AML-193 (cell line): ENCODE measurements around the gene NEUROD4.

Experiments used
- DNase-seq, 2 experiments: peaks; one replicate each; lab custom pipeline; 2025; lab: John Stamatoyannopoulos, UW

Gene NEUROD4

DNA sequence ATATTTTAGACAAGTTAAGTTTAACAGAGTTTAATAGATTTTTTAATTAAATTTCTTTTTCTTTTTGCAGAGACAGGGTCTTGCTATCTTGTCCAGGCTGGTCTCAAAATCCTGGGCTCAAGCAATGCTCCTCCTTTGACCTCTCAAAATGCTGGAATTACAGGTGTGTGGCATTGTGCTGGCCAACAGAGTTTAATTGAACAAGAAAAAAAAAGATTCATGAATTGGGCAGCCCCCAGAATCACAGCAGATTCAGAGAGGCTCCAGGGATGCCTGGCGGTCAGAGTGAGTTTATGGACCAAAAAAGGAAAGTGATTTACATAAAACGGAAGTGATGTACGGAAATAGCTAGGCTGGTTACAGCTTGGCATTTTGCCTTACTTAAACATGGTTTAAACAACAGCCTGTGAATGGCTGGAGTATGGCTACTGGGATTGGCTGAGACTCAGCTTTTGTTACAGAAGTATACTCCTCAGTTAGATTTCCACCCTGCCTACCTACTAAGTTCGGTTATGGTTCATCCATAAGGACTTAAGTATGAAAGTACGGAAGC is 20.7 kb upstream of the NEUROD4 start:
- no peak for DNase-seq

DNA sequence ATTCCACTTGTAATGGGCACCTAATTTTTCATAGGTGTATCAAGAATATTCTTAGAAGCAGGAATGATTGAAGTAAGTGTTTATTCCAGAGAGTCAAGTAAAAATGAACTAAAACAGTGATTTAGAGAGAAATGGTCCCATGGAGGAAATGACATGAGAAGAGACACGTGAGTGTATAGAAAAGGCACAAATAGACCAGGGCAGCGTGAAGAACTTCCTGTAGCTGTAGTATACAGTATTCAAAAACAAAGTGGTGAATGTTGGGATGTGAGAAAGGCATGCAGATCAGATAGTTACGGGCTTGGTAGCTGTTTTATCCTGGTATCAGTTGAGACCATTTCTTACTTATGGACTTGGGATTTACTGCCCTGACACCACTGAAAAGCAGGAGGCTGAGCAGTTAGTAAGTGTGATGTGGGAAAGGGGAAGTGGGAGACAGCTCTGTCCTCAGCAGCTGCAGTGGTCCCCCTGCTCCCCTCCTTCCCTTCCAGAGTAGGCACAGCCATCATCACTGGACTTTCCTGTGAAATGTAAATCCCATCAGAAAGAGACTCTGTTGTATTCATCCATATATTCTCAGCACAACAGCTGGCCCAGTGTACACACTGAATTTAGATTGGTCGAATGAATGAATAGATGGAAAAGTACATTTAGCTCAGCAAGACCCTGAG is 18.4 kb upstream of the NEUROD4 start:
- DNase-seq: no peak

DNA sequence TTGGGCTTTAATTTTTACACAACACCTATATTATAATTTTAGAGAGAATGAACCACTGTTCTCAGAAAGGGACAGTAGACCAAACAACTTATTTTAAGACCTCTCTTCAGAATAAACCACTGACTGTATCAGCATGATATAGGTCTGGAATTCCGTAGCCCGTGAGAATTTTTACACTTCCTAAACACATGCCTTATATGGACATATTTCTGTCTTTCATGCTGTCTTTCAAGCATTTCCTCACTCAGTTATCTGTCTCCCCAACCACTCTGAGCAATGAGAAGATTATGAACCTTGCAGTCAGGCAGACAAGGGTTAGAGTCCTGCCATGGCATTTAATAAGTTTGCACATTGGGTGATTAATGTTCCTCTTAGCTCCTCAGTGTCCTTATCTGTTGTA is 17.4 kb upstream of the NEUROD4 start:
- no peak for DNase-seq

DNA sequence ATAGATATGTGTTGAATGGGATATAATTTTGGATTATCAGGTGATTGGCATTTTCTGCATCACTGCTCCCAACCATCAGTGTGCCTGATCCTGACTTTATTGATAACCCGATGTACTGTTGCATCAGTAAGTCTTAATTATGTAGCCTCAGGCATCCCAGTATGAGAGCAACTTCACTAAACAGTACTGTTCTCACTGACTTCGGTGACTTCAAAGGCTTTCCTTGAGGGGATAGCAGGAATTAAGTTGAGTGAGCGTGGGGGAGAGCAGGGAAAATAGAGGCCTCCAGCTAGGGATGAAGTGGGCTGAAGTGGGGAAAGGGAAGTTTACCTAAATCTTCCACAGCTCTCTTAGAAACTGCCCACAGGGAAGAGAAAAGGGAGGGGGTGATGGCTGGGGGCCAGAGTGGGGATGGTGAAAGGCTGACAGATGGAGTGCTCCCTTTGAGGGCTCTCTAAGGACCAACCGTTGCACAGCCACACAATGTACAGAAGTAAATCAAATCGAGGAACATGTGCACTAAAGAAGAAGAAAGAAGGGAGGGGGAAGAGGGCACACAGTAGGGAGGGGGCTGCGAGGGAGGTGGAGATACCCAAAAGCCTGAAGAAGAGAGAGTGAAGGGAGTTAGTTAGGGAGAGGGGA is 10.7 kb upstream of the NEUROD4 start:
- no peak for DNase-seq

DNA sequence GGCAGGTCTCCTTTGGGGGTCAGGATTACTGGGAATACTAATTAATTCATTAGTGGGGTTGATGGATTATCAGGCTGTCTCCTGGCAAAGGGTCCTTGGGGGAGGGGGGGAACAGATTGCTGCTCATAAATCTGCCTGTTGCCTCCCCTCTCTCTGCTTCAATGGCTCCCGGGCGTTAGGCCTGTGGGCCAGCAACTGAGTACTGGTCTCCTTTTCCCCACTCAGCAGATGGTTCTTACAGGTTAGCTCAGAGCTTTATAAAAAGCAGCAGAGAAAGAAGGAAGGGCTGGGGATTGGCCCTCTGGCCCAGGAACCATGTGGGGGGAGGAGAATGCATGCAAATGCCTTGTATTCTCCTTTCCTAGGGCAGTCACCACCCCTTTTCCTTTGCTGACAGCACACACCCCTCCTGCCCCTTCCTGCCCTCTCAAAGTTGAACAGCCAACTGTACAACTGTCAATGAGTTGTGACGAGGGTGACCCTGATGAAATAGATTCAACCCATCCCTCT is 2.3 kb upstream of the NEUROD4 start:
- no peak for DNase-seq

DNA sequence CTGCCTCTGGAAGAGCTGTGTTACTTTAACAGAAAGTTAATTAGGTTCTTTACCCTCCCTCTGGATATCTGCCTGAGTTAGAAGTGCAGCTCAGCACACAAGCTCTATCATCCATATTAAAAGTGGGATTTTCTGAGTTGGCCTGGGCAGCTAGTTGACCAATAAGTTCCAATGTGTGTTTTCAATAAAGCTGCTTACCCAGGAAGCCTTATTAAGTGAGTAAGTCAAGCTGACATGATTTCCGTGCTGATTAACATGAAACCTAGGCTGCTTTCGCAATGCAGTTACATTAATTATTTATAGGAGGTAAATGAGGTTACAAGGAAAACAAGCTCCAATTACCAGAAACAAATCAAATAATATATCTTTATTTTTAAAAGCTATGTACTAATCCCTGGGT is 4.8 kb downstream of the NEUROD4 start:
- DNase-seq: no peak

DNA sequence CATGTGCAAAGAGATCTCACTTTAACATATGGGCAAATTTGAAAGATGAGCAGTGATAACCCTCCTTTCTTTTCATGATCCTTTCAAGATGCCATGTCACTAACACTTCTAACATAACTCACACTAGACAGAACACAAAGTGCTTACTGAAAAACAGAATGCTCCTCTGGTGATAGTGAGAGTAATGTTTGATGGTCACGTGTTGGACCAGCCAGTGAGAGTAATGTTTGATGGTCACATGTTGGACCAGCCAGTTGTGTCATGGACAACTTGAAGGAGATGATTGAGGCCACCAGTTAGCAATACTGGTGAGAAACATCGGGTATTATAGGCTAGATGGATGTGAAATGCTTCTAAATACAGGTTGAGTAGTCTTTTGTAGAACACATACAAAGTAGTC is 5.7 kb downstream of the NEUROD4 start:
- no peak for DNase-seq

DNA sequence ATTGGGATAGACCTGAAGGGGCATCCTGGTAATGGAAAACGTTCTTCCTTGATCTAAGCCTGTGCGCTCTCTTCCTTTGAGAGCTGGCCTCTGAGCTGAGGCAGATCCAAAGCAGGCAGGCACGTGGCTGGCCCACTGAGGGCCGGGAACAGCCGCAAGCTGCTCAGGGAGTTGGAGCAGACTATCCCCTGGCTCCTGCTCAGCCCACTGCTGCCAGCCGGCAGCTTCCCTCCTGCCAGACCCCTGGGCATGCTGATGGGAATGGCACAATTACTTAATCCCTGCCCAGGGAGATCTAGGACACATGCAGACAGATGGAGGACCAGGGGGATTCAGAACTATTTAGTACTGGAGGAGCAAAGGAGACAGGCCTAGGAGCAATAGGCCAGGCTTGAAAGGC is 14.4 kb downstream of the NEUROD4 start:
- no peak for DNase-seq

DNA sequence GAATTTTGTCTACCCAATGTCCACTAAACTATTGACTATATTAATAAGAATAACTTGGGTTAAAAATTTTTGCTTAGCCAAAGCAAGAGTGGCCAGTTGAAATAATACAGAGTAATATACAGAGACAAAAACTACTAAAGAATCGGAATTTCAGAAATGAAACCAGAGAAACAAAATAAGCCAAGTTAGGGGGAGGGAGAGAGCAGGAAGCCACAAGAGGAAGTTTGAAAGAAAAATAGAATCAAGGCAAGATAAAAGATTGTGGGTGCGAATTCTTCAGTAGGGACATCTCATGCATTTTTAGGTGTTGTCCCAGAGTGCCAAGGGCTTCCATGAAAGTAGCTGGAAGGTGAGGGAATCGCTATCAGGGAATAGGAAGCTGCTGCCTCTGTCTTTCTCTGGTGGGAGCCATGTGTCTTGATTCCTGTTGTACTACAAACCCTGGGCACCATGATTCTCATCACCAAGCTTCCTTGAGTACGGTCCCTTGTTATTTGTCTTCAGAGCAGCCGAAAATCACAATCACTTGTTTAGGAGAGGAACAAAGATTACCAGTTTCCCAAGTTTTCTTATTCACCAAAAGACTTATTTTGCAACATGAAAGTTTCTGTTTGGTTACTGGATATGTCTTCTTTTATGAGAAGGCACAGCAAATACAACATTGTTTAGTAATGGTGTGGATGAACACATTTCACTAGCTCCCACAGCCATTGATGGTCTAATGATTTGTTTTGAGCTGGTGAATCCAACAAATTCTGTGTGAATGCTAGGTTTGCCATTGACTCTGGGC is 16.7 kb downstream of the NEUROD4 start:
- peak; percentile 27 for DNase-seq

DNA sequence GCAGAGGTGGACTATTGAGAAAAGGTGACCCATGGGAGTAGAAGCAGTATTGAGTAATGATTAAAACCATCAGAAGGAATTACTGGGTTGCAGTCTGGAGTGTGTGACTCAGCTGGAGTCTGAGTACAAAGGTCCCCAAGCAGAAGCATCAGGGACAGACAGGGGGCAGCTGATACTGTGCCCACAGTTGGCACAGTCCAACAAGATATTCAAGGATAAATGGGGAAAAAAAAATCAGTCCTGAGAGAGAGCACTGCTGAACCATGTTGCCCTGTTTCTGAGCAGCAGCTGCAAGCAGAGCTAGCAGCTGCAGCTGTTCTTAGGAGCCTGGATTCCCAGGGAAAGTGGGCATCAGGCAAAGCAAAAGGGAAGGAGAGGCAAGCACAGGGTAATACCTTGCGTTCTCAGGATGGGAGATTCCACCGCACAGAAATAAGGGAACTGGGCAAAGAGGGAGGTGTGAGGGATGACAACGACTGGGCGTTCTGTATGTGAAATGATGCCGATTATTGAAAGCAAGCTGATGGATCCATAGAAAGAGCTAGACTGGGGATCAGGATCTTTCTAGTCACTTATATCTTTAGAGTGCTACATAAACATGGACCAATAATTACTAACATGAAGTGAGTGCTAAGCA is 17.7 kb downstream of the NEUROD4 start:
- no peak for DNase-seq

DNA sequence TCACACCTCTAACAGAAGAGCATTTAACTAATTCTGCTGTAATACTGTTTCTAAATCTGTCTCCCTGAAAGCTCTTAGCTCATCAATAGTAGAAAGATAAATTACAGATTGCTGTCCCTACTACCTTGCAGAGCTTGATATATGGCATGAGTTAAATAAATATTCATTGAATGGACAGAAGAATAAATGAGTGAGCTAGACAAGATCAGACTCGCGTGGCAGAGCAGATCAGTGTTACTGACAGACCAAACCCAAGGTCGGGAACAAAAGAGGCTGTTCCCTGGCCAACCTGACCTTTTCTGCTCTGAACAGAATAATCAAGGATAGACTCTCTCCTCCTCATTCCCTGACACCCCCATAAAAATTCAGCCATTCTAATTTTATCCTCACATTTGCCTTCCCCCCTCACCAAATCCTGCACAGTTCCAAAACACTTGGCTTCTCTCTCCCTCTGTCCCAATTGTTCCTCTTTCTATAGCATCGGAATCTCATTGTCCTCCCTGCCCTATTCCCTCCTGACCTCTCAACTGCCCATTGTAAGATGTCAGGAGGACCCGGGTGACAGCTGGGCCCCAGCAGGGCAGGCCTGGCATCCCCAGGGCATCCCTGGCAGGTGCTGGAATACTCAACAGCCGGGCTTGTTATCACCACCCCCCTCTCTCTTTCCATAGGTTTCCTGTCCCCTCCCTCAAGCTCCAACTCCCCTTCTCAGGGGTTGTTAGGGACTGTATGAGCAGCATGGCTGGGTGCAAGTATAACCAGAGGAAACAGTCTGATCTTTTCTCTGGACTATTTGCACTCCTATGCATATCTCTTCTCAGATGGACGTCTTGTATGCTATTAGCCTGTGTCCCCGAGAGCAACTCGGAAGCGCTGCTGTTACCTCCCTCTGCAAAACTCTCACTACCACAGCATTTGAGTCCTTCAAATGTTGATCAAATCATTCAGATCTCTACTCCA is 19.9 kb downstream of the NEUROD4 start:
- no peak for DNase-seq

DNA sequence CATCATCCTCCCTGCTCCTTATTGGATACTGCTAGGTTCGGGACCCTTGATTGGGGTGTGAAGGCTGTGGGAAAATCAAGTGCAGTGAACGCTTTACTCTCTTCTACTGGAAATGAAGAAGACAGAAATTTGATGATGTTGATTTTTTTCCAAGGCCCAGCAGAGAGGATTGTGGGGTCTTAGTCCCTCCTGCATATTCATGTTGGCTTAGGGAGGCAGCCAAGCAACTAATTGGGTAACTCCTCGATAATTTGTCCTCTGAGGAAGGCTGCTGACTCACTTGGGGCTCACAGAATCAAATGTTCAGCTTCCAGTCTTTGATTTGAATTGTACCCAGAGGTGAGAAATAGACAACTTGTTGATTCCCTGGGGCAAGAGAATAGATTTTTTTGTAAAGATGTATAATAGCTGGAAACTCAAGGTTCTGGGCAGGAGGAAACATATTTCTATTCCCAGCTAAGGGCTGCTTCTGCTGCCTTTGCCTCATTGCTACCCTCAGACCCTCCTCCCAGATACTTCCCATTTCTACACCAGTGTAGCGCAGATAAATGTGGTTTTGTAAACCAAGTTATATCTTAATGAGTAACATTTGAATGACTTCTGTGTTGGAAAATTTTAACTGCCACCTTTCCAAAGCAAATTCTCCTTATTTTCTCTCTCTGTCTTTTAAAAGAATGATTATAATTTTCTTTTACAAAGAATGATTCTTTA is 21.7 kb downstream of the NEUROD4 start:
- DNase-seq: peak in 1 of 2 experiments; percentile 15

DNA sequence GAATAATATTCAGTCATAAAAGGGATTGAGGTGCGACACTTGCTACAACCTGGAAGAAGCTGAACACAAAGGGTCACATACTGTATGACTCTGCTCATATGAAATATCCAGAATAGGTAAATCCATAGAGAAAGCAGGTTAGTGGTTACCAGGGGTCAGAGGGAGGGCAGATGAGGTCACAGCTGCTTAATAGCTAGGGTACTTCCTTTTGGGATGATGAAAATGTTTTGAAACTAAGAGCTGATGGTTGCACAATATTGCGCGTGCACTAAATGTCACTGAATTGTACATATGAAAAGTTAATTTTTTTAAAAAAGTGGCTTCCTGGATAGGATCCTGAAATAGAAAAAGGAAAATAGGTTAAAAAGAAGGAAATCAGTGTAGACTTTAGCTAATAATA is 23.8 kb downstream of the NEUROD4 start:
- DNase-seq: peak; percentile 81 to 86

DNA sequence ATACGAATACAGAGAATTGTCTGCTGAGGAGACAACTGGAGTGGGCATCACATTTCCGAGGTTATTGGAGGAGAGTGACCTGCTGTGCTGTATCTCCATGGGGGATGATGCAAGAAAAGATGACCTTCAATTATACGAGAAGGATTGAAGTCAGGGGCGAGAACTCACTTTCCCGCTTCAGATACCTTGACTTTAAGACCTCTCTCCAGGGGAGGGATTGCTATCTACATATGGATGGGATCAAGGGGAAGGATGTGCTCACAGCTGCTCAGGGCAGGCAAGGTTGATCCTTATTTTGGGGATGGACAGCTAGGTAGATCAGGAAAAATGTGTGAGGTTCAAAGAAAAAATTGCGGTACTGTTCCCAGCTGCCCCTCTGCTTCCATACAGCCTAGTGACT is 24.4 kb downstream of the NEUROD4 start:
- DNase-seq: no peak

DNA sequence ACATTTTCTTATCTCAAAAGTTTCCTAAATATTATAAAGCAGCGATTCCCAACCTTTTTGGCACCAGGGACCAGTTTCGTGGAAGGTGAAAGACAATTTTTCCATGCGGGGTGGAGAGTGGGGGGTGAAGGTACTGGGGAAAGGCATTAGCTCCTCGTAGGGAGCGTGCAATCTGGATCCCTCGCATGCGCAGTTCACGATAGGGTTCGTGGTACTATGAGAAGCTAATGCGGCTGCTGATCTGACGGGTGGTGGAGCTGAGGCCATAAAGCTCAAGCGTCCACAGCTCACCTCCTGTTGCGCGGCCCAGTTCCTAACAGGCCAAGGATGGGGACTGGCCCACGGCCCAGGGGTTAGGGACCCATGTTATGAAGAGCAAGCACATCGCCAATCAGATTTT is 29.9 kb downstream of the NEUROD4 start:
- DNase-seq: no peak

DNA sequence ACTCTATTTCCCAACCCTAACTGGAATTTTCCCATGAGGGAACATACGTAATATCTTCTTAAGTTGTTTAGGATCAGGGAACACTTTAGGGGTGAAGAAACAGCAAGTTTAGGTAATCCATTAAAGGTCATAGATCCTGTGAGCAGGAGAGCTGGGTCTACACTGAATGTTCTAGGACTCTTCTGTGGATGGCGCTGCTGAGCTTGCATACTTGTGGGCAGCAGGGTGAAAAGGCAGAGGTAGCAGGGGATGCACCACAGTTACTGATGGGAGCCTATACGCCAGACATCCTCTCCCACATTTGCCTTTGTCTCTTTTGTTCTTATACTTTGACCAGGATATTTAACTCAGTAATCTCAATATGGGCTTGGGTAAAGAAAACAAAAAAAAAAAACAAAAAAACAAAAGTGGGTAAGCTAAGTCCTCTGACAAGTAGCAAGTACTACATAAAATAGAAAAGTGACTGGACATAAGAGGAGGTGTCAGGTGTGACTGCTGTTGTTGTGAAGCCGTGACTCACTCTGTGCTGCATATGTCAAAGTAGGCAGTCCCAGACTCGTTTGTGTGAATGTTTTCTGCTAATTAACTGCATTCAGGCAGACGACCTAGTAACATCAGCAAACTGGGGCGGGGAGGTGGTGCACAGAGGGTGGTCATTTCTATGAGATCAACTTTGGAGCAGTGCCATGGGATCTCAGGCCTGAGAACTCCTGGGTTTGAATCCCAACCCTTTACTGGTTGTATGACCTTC is 31.6 kb downstream of the NEUROD4 start:
- no peak for DNase-seq

DNA sequence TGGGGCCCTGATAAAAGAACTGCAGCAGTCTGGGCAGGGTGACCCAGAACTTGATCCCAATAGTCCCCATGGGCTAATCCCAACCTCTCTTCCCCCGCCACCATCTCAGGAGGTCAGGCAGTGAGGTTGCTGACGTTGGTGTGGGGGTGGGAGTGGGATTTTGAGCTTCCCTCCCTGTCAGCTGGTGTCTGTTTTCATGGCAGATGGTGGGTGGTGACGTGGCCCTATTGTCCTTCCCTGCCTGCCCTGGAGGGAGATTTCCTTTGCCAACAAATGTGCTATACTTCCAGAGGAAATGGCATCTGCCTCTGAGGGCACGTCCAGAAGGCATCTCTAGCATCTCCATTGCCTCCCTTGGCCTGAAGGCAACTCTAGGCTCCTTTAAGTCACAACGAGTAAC is 37.7 kb downstream of the NEUROD4 start:
- no peak for DNase-seq

DNA sequence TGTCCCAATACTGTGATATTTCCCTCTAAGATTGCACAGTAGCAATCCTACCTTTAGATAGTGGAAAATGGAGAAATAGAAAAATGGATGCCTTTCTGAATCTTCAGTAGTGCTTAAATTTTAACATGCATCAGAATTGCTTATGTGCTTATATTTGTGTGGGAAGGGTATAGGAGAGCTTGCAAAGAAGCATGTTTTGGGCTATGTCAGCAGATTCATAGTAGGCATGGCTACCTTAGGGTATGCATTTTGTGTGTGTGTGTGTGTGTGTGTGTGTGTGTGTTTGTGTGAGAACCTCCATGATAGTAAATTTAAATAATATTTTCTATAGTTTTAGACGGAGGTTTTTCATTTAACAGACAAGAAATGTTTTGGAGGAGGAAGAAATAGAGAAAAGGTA is 38.3 kb downstream of the NEUROD4 start:
- DNase-seq: no peak

DNA sequence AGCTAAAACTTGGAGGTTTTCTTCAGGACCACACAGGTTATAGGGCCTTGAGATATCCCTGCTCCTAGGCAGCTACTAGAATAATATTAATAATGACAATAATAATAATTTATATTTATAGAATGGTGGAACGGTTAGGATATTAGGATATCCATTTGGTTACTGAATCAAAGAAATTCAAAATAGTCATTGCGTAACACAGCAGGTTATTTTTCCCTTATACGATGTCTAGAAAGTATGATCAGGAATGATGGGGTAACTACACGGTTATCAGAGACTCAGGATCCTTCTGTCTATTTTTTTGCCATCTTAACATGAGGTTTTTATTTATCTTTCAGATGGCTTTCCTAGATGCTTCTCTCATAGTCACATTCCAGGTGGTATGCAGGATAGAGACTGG is 39.0 kb downstream of the NEUROD4 start:
- DNase-seq: no peak

DNA sequence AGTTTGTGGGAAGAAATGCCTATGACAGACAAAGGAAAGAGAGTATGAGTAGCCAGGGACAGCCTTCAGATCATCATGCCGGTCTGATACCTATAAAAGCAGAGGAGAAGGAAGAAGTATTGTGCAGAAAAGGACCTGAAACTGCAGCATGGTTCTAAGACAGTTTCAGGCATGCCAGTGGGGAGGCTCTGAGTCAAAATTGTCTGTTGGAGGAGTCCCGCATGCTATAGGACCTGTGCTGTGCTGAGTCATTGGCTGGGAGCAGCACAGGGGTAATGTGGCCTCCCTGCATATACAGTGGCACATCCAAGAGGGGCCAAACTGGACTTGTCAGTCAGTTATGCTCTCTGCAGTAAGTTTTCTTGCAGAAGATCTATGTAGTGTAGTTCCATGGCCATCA is 40.7 kb downstream of the NEUROD4 start:
- DNase-seq: no peak
